GM12878 (cell line): ENCODE measurements around the gene KRT80. TPM values are rescaled to one million over a fixed set of nuclear protein-coding genes. Genes with fewer than 3 reads are reported as not detected.

ENCODE experiments used
- ATAC-seq: fragments of 200-7000 bp; cut with Tn5 transposase; 3 replicates; pipeline ENCODE4 v1.9.1; 2020; ENCODE audit warnings: mild to moderate bottlenecking, moderate library complexity
- BruUV-seq: library from RNA; stranded (reverse); fragments of 400-500 nt; replicated peaks from 2 replicates; lab custom pipeline; 2021; lab: Mats Ljungman, UMichigan
- CTCF ChIA-PET: fragments of 300-600 bp; sonication (Branson Sonifier 250); formaldehyde crosslinking; extraction: SDS; loops from one replicate; lab custom pipeline; 2021; ENCODE audit warnings: inconsistent platforms; lab: Yijun Ruan, JAX
- POLR2A ChIA-PET: fragments of 350-600 bp; formaldehyde crosslinking; extraction: SDS; loops from one replicate; lab custom pipeline; 2021; ENCODE audit warnings: inconsistent platforms; lab: Charles Lee
- RAD21 ChIA-PET: fragments of 300-600 bp; sonication (Branson Sonifier 250); formaldehyde crosslinking; loops from one replicate; lab custom pipeline; 2023; ENCODE audit warnings: antibody characterized with exemption; ENCODE audit not compliant: unreplicated experiment; lab: Charles Lee
- SMC1A ChIA-PET: fragments of 300-600 bp; sonication (Branson Sonifier 250); formaldehyde crosslinking; loops from one replicate; lab custom pipeline; 2023; ENCODE audit not compliant: unreplicated experiment, uncharacterized antibody; lab: Charles Lee
- DNase-seq: peaks from one replicate; pipeline ENCODE4 v3.0.0-alpha.2; 2011; ENCODE audit warnings: low read depth, low spot score
- FAIRE-seq: peaks from 3 replicates; lab custom pipeline; 2011; peaks lifted over from hg19 to GRCh38; lab: Jason Lieb, UNC
- H2AFZ ChIP-seq: 2 replicates; pipeline ENCODE4 v1.6.0; 2011; ENCODE audit warnings: low read depth, low read length, control low read depth; ENCODE audit not compliant: control insufficient read depth
- H3K27ac ChIP-seq: 2 replicates; pipeline ENCODE4 v1.5.1; 2011; ENCODE audit warnings: control low read depth; ENCODE audit not compliant: control insufficient read depth, insufficient read depth
- H3K27me3 ChIP-seq, 2 experiments: replicated peaks in 1 of 2; 2 replicates each; pipeline versions ENCODE4 v1.6.0 to v1.6.1; 2011; ENCODE audit warnings: low read length in 1 of 2; ENCODE audit not compliant: control insufficient read depth in 2 of 2, insufficient read depth in 2 of 2
- H3K36me3 ChIP-seq, 2 experiments: 2 replicates each; pipeline ENCODE4 v1.5.1; 2011; ENCODE audit warnings: low read length in 1 of 2; ENCODE audit not compliant: control insufficient read depth in 2 of 2, insufficient read depth in 2 of 2
- H3K4me1 ChIP-seq: 2 replicates; pipeline ENCODE4 v1.6.1; 2011; ENCODE audit warnings: mild to moderate bottlenecking, low read length, moderate library complexity, mixed read lengths; ENCODE audit not compliant: control insufficient read depth, insufficient read depth
- H3K4me2 ChIP-seq: 2 replicates; pipeline ENCODE4 v1.6.0; 2011; ENCODE audit warnings: control low read depth; ENCODE audit not compliant: control insufficient read depth, insufficient read depth
- H3K4me3 ChIP-seq: fragments of 200-600 bp; sonication (generic); 2 replicates; pipeline ENCODE4 v1.5.1; 2016
- H3K79me2 ChIP-seq: 2 replicates; pipeline ENCODE4 v1.6.0; 2011; ENCODE audit warnings: low read length; ENCODE audit not compliant: control insufficient read depth, insufficient read depth
- H3K9ac ChIP-seq: 2 replicates; pipeline ENCODE4 v1.8.0; 2011; ENCODE audit warnings: low read length, control low read depth, mixed read lengths; ENCODE audit not compliant: control insufficient read depth, insufficient read depth
- H3K9me3 ChIP-seq: replicated peaks from 3 replicates; pipeline ENCODE4 v1.5.1; 2011; ENCODE audit warnings: mild to moderate bottlenecking, low read length; ENCODE audit not compliant: control insufficient read depth, insufficient read depth
- H4K20me1 ChIP-seq: 2 replicates; pipeline ENCODE4 v1.6.0; 2011; ENCODE audit not compliant: control insufficient read depth, insufficient read depth
- FOXK2 ChIP-seq: fragments of 450-650 bp; IDR thresholded peaks from 2 replicates; pipeline ENCODE4 v1.6.1; 2017; ENCODE audit warnings: mild to moderate bottlenecking, moderate library complexity
- HDAC2 ChIP-seq: fragments of 200-600 bp; sonication (generic); IDR thresholded peaks from 2 replicates; pipeline ENCODE4 v1.6.1; 2017
- POLR2A ChIP-seq: IDR thresholded peaks from 2 replicates; pipeline ENCODE4 v1.6.1; 2011; ENCODE audit warnings: low read depth, mild to moderate bottlenecking, low read length
- POLR2AphosphoS5 ChIP-seq: IDR thresholded peaks from 2 replicates; pipeline ENCODE4 v1.6.1; 2011; ENCODE audit warnings: mild to moderate bottlenecking, low read length, inconsistent platforms
- SP1 ChIP-seq: IDR thresholded peaks from one replicate; pipeline ENCODE4 v1.6.1; 2011; ENCODE audit warnings: low read depth, low read length
- SREBF2 ChIP-seq: IDR thresholded peaks from 2 replicates; pipeline ENCODE4 v1.6.1; 2012; ENCODE audit warnings: mild to moderate bottlenecking, low read length
- TARDBP ChIP-seq: IDR thresholded peaks from 2 replicates; pipeline ENCODE4 v1.6.1; 2016; ENCODE audit warnings: borderline replicate concordance
- TCF7 ChIP-seq: IDR thresholded peaks from 2 replicates; pipeline ENCODE4 v1.6.1; 2014; ENCODE audit warnings: antibody characterized with exemption, borderline replicate concordance
- WGBS: methylation state at CpG from one replicate; pipeline ENCODE4 v1.1.6; 2016; ENCODE audit warnings: low lambda C conversion rate; ENCODE audit not compliant: insufficient replicate concordance, insufficient coverage; ENCODE audit errors: missing lambda C conversion rate; 5-methylcytosine and 5-hydroxymethylcytosine counted together
- in situ Hi-C: fragments of 300-500 bp; cut with MboI; formaldehyde crosslinking; loops from 9 replicates; pipeline ENCODE4 v1.14.3; 2018; ENCODE audit warnings: mixed read lengths
- intact Hi-C: fragments of 100-400 bp; cut with micrococcal nuclease; formaldehyde crosslinking; loops from one replicate; pipeline ENCODE4 v1.14.2; 2022; ENCODE audit not compliant: unreplicated experiment
- polyA plus RNA-seq, 11 experiments: library from polyadenylated mRNA; depleted of rRNA in 4 of 11; unstranded in 6 of 11; stranded (reverse) in 5 of 11; fragments of >200 nt; fragmentation: Nextera tagmentation in 4 of 11; fragmentation: Illumina TruSeq in 1 of 11; extraction: Ambion mirVana in 4 of 11; extraction: Trizol in 1 of 11; gene quantifications; 1 replicate in 1 of 11; 2 replicates in 10 of 11; pipeline versions ENCODE4 v1.2.1 to v1.2.3, GENCODE V29; 2011 to 2016; ENCODE audit warnings: inconsistent platforms in 2 of 11, missing spikeins in 2 of 11, low read depth in 1 of 11
- total RNA-seq, 4 experiments: library from RNA; depleted of rRNA in 3 of 4; stranded (reverse); fragments of >200 nt in 3 of 4; fragmentation: Illumina TruSeq in 1 of 4; extraction: Trizol in 1 of 4; gene quantifications; 2 replicates each; pipeline versions ENCODE4 v1.2.1 to v1.2.3, GENCODE V29; 2013 to 2021
- TF ChIP-seq, protein P1 (sequence below): fragments of 450-650 bp; conservative IDR thresholded peaks from 2 replicates; pipeline ENCODE4 v1.6.1; 2017; ENCODE audit warnings: mild to moderate bottlenecking, moderate library complexity
- TF ChIP-seq, protein P2 (sequence below), 3 experiments: IDR thresholded peaks in 2 of 3; conservative IDR thresholded peaks in 1 of 3; 2 replicates each; pipeline ENCODE4 v1.5.1; 2011; ENCODE audit warnings: low read depth in 3 of 3, low read length in 3 of 3, mild to moderate bottlenecking in 3 of 3, control low read depth in 2 of 3, moderate library complexity in 2 of 3, inconsistent platforms in 1 of 3, mixed read lengths in 1 of 3; ENCODE audit not compliant: control insufficient read depth in 2 of 3, insufficient read depth in 1 of 3; ENCODE audit errors: extremely low read depth in 1 of 3
- TF ChIP-seq, protein P3 (sequence below): IDR thresholded peaks from 2 replicates; pipeline ENCODE4 v1.6.1; 2011; ENCODE audit warnings: borderline replicate concordance, low read depth, mild to moderate bottlenecking, moderate library complexity, low read length; ENCODE audit not compliant: insufficient read depth, poor library complexity, severe bottlenecking
- TF ChIP-seq, protein P4 (sequence below): fragments of 450-650 bp; formaldehyde crosslinking; IDR thresholded peaks from 2 replicates; pipeline ENCODE4 v1.4.0; 2022; ENCODE audit warnings: mild to moderate bottlenecking, moderate library complexity

KRT80 gene
- total and polyA plus RNA-seq, 10 of the 15 experiments (the other 5 are each of a cell fraction or from before 2014, with no cell fraction given), result 0.01 TPM; not detected in 9

DNA sequence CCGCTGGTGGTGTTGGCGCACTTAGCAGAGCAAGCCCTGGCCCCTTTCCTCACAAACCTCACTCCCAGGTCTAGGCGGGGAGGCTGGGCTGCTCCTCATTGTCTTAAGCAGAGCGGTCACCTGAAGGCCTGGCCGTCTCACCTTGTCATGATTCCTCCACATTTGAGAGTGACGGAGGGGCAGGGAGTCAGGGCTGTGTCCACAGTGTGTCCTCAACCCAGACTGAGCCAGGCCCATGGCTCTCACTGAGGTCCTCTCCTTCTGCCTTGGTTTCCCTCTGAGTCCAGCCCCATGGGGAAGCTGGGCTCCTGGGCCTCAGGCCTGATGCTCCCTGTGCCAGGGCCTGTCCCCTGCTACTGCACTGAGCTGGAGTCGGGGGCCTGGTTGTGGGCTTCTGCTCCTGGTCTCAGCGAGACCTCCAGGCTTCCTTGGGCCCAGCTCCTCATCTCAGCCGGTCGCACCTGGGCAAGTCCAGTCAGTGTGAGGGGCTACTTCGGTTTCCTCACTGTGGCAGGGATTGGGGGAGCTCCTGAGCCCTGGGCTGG, 44.9 kb downstream of the KRT80 start:
- DNase-seq, result no peak
- ChIA-PET SMC1A (no interaction called here), POLR2A (no interaction called here), CTCF (interaction anchor here (0.7 to 1.1 kb wide), 2 partner anchors 121 to 739 kb away, joined by 3 to 4 read pairs; no protein-coding TSS in a partner anchor), RAD21 (no interaction called here)
- no peak overlapping the region for H3K4me2 ChIP-seq
- H2AFZ ChIP-seq, result no peak overlapping the region
- intact Hi-C loops (no loop called here), in situ Hi-C loops (loop anchor here (5.0 kb wide), 1 partner anchor 840 kb away; no protein-coding TSS in a partner anchor)
- H3K9ac ChIP-seq, result no peak overlapping the region
- H3K36me3 ChIP-seq, result no peaks in the 10 kb centered on the region
- no peak for FAIRE-seq
- BruUV-seq, result no TSS peak
- no peaks in the 10 kb centered on the region for H4K20me1 ChIP-seq
- no peak overlapping the region for H3K27ac ChIP-seq
- no peak overlapping the region for H3K4me3 ChIP-seq
- 20% methylated on average over 10 of the region's 11 CpGs for WGBS
- H3K79me2 ChIP-seq, result no peaks in the 10 kb centered on the region
- no peaks in the 10 kb centered on the region; a peak in 2 of 4 replicates for H3K27me3 ChIP-seq
- H3K9me3 ChIP-seq, result no peaks in the 10 kb centered on the region
- H3K4me1 ChIP-seq, result no peaks in the 10 kb centered on the region
- no peak for ATAC-seq
- TF ChIP-seq SREBF2, result no peak
- TF ChIP-seq FOXK2, result no peak
- TF ChIP-seq POLR2A, result no peak
- no peak for TF ChIP-seq SP1
- no peak for TF ChIP-seq HDAC2
- TF ChIP-seq TARDBP, result no peak
- TF ChIP-seq, protein P1, sequence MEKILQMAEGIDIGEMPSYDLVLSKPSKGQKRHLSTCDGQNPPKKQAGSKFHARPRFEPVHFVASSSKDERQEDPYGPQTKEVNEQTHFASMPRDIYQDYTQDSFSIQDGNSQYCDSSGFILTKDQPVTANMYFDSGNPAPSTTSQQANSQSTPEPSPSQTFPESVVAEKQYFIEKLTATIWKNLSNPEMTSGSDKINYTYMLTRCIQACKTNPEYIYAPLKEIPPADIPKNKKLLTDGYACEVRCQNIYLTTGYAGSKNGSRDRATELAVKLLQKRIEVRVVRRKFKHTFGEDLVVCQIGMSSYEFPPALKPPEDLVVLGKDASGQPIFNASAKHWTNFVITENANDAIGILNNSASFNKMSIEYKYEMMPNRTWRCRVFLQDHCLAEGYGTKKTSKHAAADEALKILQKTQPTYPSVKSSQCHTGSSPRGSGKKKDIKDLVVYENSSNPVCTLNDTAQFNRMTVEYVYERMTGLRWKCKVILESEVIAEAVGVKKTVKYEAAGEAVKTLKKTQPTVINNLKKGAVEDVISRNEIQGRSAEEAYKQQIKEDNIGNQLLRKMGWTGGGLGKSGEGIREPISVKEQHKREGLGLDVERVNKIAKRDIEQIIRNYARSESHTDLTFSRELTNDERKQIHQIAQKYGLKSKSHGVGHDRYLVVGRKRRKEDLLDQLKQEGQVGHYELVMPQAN, result no peak
- no peak for TF ChIP-seq POLR2AphosphoS5
- TF ChIP-seq, protein P2, sequence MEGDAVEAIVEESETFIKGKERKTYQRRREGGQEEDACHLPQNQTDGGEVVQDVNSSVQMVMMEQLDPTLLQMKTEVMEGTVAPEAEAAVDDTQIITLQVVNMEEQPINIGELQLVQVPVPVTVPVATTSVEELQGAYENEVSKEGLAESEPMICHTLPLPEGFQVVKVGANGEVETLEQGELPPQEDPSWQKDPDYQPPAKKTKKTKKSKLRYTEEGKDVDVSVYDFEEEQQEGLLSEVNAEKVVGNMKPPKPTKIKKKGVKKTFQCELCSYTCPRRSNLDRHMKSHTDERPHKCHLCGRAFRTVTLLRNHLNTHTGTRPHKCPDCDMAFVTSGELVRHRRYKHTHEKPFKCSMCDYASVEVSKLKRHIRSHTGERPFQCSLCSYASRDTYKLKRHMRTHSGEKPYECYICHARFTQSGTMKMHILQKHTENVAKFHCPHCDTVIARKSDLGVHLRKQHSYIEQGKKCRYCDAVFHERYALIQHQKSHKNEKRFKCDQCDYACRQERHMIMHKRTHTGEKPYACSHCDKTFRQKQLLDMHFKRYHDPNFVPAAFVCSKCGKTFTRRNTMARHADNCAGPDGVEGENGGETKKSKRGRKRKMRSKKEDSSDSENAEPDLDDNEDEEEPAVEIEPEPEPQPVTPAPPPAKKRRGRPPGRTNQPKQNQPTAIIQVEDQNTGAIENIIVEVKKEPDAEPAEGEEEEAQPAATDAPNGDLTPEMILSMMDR (IDR thresholded peaks at IDR 0.05 in 2 of 3, conservative IDR thresholded peaks at IDR 0.05 in 1 of 3; ENCODE audit: control insufficient read depth in 2 of 3, extremely low read depth in 1 of 3, insufficient read depth in 1 of 3, low read depth in 3 of 3, low read length in 3 of 3), result no peak
- TF ChIP-seq, protein P3, sequence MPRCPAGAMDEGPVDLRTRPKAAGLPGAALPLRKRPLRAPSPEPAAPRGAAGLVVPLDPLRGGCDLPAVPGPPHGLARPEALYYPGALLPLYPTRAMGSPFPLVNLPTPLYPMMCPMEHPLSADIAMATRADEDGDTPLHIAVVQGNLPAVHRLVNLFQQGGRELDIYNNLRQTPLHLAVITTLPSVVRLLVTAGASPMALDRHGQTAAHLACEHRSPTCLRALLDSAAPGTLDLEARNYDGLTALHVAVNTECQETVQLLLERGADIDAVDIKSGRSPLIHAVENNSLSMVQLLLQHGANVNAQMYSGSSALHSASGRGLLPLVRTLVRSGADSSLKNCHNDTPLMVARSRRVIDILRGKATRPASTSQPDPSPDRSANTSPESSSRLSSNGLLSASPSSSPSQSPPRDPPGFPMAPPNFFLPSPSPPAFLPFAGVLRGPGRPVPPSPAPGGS, result no peak
- TF ChIP-seq, protein P4, sequence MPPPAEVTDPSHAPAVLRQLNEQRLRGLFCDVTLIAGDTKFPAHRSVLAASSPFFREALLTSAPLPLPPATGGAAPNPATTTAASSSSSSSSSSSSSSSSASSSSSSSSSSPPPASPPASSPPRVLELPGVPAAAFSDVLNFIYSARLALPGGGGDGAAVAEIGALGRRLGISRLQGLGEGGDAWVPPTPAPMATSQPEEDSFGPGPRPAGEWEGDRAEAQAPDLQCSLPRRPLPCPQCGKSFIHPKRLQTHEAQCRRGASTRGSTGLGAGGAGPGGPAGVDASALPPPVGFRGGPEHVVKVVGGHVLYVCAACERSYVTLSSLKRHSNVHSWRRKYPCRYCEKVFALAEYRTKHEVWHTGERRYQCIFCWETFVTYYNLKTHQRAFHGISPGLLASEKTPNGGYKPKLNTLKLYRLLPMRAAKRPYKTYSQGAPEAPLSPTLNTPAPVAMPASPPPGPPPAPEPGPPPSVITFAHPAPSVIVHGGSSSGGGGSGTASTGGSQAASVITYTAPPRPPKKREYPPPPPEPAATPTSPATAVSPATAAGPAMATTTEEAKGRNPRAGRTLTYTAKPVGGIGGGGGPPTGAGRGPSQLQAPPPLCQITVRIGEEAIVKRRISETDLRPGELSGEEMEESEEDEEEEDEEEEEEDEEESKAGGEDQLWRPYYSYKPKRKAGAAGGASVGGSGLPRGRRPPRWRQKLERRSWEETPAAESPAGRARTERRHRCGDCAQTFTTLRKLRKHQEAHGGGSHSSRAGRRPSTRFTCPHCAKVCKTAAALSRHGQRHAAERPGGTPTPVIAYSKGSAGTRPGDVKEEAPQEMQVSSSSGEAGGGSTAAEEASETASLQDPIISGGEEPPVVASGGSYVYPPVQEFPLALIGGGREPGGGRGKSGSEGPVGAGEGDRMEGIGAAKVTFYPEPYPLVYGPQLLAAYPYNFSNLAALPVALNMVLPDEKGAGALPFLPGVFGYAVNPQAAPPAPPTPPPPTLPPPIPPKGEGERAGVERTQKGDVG (CRISPR knock-in tag), result no peak
- no peak for TF ChIP-seq TCF7
